ENCODE measurements around the gene TIRAP.
"Not testable (repeated sequence)": the region's sequence is repeated elsewhere in the genome, so short reads cannot be mapped to it uniquely, and the experiment has no call there.

TIRAP gene

GRCh38 chr11:126290887-126291286, 8.0 kb downstream of the TIRAP start:
- no peak for DNase-seq

GRCh38 chr11:126293726-126294125, 10.8 kb downstream of the TIRAP start:
- no peak for DNase-seq

GRCh38 chr11:126297004-126297403, 14.1 kb downstream of the TIRAP start:
- DNase-seq = no peak

- peak; percentile 91 to 94 for DNase-seq
These were observed 20.9 kb downstream of the TIRAP start, which contains the start of gene DCPS for GRCh38 chr11:126303623-126304456. TSS of gene DCPS (plus strand) at chr11:126304060. CDS start at chr11:126304081, 21 bp downstream.

- peak; percentile 31 to 47 for DNase-seq
These were observed 21.7 kb downstream of the TIRAP start for GRCh38 chr11:126304457-126305075.

- DNase-seq = peak in 1 of 2 experiments; percentile 25
These were observed 22.8 kb downstream of the TIRAP start for GRCh38 chr11:126305699-126306098.

- DNase-seq = no peak
These were observed 24.8 kb downstream of the TIRAP start for GRCh38 chr11:126307706-126308105.

GRCh38 chr11:126308271-126308671, 25.4 kb downstream of the TIRAP start:
- no peak for DNase-seq

GRCh38 chr11:126308771-126309170, 25.9 kb downstream of the TIRAP start:
- DNase-seq = not testable (repeated sequence)

- DNase-seq = peak; percentile 73 to 75
These were observed 27.5 kb downstream of the TIRAP start for GRCh38 chr11:126310200-126310991.

- DNase-seq = no peak
These were observed 28.1 kb downstream of the TIRAP start for GRCh38 chr11:126310992-126311310.

- no peak for DNase-seq
These were observed 28.8 kb downstream of the TIRAP start for GRCh38 chr11:126311401-126312291.

GRCh38 chr11:126312961-126313360, 30.1 kb downstream of the TIRAP start:
- DNase-seq = no peak

GRCh38 chr11:126313826-126314225, 30.9 kb downstream of the TIRAP start:
- no peak for DNase-seq

GRCh38 chr11:126317432-126317755, 34.5 kb downstream of the TIRAP start:
- DNase-seq = no peak

GRCh38 chr11:126317756-126318573, 35.1 kb downstream of the TIRAP start:
- peak; percentile 44 to 50 for DNase-seq

GRCh38 chr11:126318574-126319373, 35.9 kb downstream of the TIRAP start:
- DNase-seq = peak; percentile 38 to 46

- no peak for DNase-seq
These were observed 36.5 kb downstream of the TIRAP start for GRCh38 chr11:126319374-126319740.

- no peak for DNase-seq
These were observed 40.1 kb downstream of the TIRAP start for GRCh38 chr11:126322996-126323395.

- no peak for DNase-seq
These were observed 44.5 kb downstream of the TIRAP start for GRCh38 chr11:126327281-126328000.

Measured in activated T-cell treated with anti-CD3 and anti-CD28 coated beads, Interleukin-2, amount 50 U/mL, for 48 hours (primary cell).